Activated naive CD8-positive, alpha-beta T cell treated with anti-CD3 and anti-CD28 coated beads, Interleukin-2, amount 10 ng/mL, durations not matched to agents 7 days and 5 days (primary cell): Measurements from ENCODE around the gene GLB1L. TPM values are rescaled to one million over a fixed set of nuclear protein-coding genes. Genes with fewer than 3 reads are reported as not detected.
"Not testable (repeated sequence)": the region's sequence is repeated elsewhere in the genome, so short reads cannot be mapped to it uniquely, and the experiment has no call there.

Experiments
- ATAC-seq: fragments of 150-1000 bp; cut with Tn5 transposase; one replicate; pipeline ENCODE4 v1.10.0; 2021; ENCODE audit warnings: low read depth, moderate library complexity
- POLR2A ChIA-PET: fragments of 350-600 bp; sonication (Branson Sonifier 250); formaldehyde crosslinking; loops from one replicate; lab custom pipeline; 2021; ENCODE audit warnings: antibody characterized with exemption; lab: Charles Lee
- DNase-seq: peaks from one replicate; pipeline ENCODE4 v3.0.0; 2021
- H3K27ac Mint-ChIP-seq: one replicate; pipeline ENCODE4 v1.8.0; 2022; ENCODE audit warnings: mild to moderate bottlenecking, mixed read lengths
- H3K27me3 Mint-ChIP-seq: one replicate; pipeline ENCODE4 v1.8.0; 2022; ENCODE audit warnings: mild to moderate bottlenecking, moderate library complexity, mixed read lengths
- H3K36me3 Mint-ChIP-seq: one replicate; pipeline ENCODE4 v1.8.0; 2021; ENCODE audit warnings: mild to moderate bottlenecking, mixed read lengths
- H3K4me1 Mint-ChIP-seq: one replicate; pipeline ENCODE4 v1.8.0; 2021; ENCODE audit warnings: mixed read lengths
- H3K4me3 Mint-ChIP-seq: one replicate; pipeline ENCODE4 v1.8.0; 2022; ENCODE audit warnings: mild to moderate bottlenecking, moderate library complexity, mixed read lengths
- H3K9me3 Mint-ChIP-seq: one replicate; pipeline ENCODE4 v1.8.0; 2021; ENCODE audit warnings: mixed read lengths
- total RNA-seq, 2 experiments: library from RNA; stranded (reverse); gene quantifications; one replicate each; pipeline ENCODE4 v1.2.3, GENCODE V29; 2021

Gene GLB1L
- total RNA-seq, 2 experiments from 2014 or later = 3.3 to 4.1 TPM

DNA sequence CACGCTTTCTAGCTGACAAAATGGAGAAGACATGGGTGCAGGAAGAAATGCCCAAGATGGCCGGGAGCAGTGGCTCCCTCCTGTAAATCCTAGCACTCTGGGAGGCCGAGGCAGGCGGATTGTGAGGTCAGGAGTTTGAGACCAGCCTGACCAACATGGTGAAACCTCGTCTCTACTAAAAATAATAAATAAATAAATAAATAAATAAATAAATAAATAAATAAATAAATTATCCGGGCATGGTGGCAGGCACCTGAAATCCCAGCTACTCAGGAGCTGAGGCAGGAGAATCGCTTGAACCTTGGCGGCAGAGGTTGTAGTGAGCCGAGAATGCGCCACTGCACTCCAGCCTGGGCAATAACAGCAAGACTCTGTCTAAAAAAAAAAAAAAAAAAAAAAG, 13.7 kb upstream of the GLB1L start:
- POLR2A ChIA-PET = interaction anchor here (0.7 kb wide), 1 partner anchor 21 kb away, joined by 3 read pairs; no protein-coding TSS in a partner anchor
- not testable (repeated sequence) for ATAC-seq, H3K27ac Mint-ChIP-seq, H3K4me3 Mint-ChIP-seq, H3K9me3 Mint-ChIP-seq, DNase-seq, H3K36me3 Mint-ChIP-seq
- peaks cover 12% of the 10 kb centered on the region for H3K4me1 Mint-ChIP-seq
- peaks cover 11% of the 10 kb centered on the region for H3K27me3 Mint-ChIP-seq

- Mint-ChIP-seq H3K27me3 (peaks cover 2% of the 10 kb centered on the region), H3K4me3 (peak overlapping the region; percentile 99), H3K4me1 (peaks cover 34% of the 10 kb centered on the region), H3K36me3 (peaks cover 29% of the 10 kb centered on the region), H3K27ac (peak overlapping the region; percentile 90), H3K9me3 (no peaks in the 10 kb centered on the region)
- POLR2A ChIA-PET = interaction anchor here (0.9 to 8.4 kb wide), 15 partner anchors 9 to 79 kb away, joined by 3 to 83 read pairs (median 11); partner anchors contain the start of genes ABCB6, ANKZF1, ATG9A and CNPPD1
- ATAC-seq (peak; percentile 22), DNase-seq (peak; percentile 48)
Observed at GRCh38 chr2:219254590-219255201, 9.5 kb upstream of the GLB1L start.

- Mint-ChIP-seq H3K36me3 (peaks cover 36% of the 10 kb centered on the region), H3K4me3 (peak within 1 kb of the TSS; percentile 99), H3K27ac (peak within 1 kb of the TSS; percentile 90), H3K4me1 (peaks cover 40% of the 10 kb centered on the region), H3K9me3 (no peaks in the 10 kb centered on the region), H3K27me3 (no peaks in the 10 kb centered on the region)
- POLR2A ChIA-PET = interaction anchor here (0.6 to 8.4 kb wide), 19 partner anchors 8 to 94 kb away, joined by 3 to 83 read pairs (median 8); partner anchors contain the start of genes ABCB6, ANKZF1, ATG9A and CNPPD1
- peak; percentile 94 for DNase-seq
- ATAC-seq = peak; percentile 69
Observed at GRCh38 chr2:219253753-219254589, 8.7 kb upstream of the GLB1L start, which contains the start of gene TUBA4A. TSS of gene TUBA4A (minus strand) at chr2:219253918. CDS start at chr2:219253858, 60 bp downstream.

DNA sequence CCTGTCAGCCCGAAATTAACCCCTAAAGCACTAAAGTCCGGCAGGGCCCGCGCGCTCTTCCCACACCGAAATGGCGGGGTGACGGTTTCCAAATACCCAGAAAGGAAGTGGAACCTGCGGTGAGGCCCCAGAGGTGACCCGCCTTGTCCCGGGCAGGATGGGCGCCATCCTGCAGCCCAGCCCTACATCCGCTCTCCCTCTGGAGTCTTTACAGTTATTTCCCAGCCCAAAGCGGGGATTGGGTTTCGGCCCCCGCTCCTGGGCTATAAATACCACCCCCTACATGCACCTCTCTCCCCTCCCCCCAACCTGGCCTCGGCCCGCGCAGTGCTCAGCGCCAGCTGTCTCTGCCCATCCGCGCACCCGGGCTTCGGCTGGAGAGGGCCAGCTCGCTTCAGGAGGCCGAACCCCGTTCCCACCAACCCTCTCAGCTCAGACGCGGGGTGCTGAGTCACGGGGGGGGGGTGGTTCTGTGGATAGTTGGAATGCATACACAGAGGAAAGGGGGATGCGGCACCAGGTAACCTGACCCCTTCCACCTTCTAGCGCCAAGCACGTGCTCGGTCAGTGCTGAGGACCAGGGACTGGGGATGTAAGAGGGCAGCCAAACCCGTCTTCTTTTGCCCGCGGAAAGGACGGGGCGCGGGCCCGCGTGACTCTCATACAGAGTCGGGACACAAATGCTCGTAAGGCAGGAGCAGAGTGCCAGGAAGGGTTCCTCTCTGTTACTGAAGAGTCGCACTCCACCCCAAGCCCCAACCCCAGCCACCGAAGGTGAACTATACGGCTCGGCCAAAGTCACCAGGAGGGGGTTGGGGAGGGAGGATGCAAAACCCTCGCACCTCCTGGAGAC, 7.9 kb upstream of the GLB1L start, which contains the start of gene TUBA4B:
Gene TUBA4B (plus strand): TSS at position 344 of the 853 bp plus-strand sequence. CDS start 165 bp downstream, at position 509.
- POLR2A ChIA-PET = interaction anchor here (0.6 to 8.4 kb wide), 23 partner anchors 8 to 1027 kb away, joined by 3 to 83 read pairs (median 5); partner anchors contain the start of genes ABCB6, ANKZF1, ATG9A and CNPPD1
- ATAC-seq (peak; percentile 31), DNase-seq (peak; percentile 78)
- Mint-ChIP-seq H3K9me3 (no peaks in the 10 kb centered on the region), H3K4me1 (peaks cover 48% of the 10 kb centered on the region), H3K4me3 (peak within 1 kb of the TSS; percentile 99), H3K27me3 (no peaks in the 10 kb centered on the region), H3K36me3 (peaks cover 44% of the 10 kb centered on the region), H3K27ac (peak within 1 kb of the TSS; percentile 90)

GRCh38 chr2:219252570-219252899, 7.3 kb upstream of the GLB1L start:
- H3K36me3 Mint-ChIP-seq = peaks cover 47% of the 10 kb centered on the region
- H3K27ac Mint-ChIP-seq = peak overlapping the region; percentile 90
- no peak for DNase-seq
- H3K4me1 Mint-ChIP-seq = peaks cover 54% of the 10 kb centered on the region
- peak; percentile 1 for ATAC-seq
- no peaks in the 10 kb centered on the region for H3K9me3 Mint-ChIP-seq
- POLR2A ChIA-PET = interaction anchor here (0.6 to 8.4 kb wide), 18 partner anchors 8 to 1026 kb away, joined by 3 to 83 read pairs (median 9); partner anchors contain the start of genes ABCB6, ANKZF1, ATG9A and CNPPD1
- no peaks in the 10 kb centered on the region for H3K27me3 Mint-ChIP-seq
- peak overlapping the region; percentile 99 for H3K4me3 Mint-ChIP-seq

GRCh38 chr2:219252084-219252483, 6.8 kb upstream of the GLB1L start:
- POLR2A ChIA-PET = interaction anchor here (0.6 to 8.4 kb wide), 13 partner anchors 10 to 1026 kb away, joined by 3 to 83 read pairs (median 11); partner anchors contain the start of genes ABCB6, ANKZF1, ATG9A and CNPPD1
- H3K9me3 Mint-ChIP-seq = no peaks in the 10 kb centered on the region
- no peaks in the 10 kb centered on the region for H3K27me3 Mint-ChIP-seq
- H3K4me1 Mint-ChIP-seq = peaks cover 58% of the 10 kb centered on the region
- DNase-seq = no peak
- ATAC-seq = no peak
- H3K4me3 Mint-ChIP-seq = peak overlapping the region; percentile 99
- peak overlapping the region; percentile 90 for H3K27ac Mint-ChIP-seq
- peaks cover 49% of the 10 kb centered on the region for H3K36me3 Mint-ChIP-seq

- ATAC-seq (no peak), DNase-seq (no peak)
- no peaks in the 10 kb centered on the region for H3K27me3 Mint-ChIP-seq
- peak overlapping the region; percentile 90 for H3K27ac Mint-ChIP-seq
- POLR2A ChIA-PET = interaction anchor here (0.6 to 8.4 kb wide), 8 partner anchors 10 to 76 kb away, joined by 3 to 83 read pairs (median 30); partner anchors contain the start of genes ANKZF1, ATG9A, CNPPD1 and DNAJB2
- peaks cover 62% of the 10 kb centered on the region for H3K4me1 Mint-ChIP-seq
- H3K4me3 Mint-ChIP-seq = peak overlapping the region; percentile 99
- H3K9me3 Mint-ChIP-seq = no peaks in the 10 kb centered on the region
- H3K36me3 Mint-ChIP-seq = peaks cover 49% of the 10 kb centered on the region
Observed at GRCh38 chr2:219251656-219252055, 6.4 kb upstream of the GLB1L start.

DNA sequence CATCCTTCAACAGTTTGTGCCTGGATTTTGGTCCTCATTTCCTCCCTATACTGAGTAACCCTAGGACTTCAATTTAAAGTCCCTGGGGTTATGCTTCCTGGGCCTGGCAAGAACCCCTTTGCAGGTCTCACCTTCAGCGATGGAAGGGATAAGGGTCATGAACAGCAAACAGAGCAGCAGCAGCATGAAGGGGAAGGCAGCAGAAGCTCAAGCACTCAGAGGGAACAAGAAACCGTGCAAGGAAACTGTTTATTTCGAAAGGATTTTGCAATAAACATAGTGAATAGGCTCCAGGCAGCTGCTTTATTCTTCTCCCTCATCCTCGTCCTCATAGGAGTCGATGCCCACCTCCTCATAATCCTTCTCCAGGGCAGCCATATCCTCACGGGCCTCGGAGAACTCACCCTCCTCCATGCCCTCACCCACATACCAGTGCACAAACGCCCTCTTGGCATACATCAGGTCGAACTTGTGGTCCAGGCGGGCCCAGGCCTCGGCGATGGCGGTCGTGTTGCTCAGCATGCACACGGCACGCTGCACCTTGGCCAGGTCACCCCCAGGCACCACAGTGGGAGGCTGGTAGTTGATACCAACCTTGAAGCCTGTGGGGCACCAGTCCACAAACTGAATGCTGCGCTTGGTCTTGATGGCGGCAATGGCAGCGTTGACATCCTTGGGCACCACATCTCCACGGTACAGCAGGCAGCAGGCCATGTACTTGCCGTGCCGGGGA, 5.0 kb upstream of the GLB1L start:
- H3K4me1 Mint-ChIP-seq = peaks cover 69% of the 10 kb centered on the region
- ATAC-seq (no peak), DNase-seq (no peak)

DNA sequence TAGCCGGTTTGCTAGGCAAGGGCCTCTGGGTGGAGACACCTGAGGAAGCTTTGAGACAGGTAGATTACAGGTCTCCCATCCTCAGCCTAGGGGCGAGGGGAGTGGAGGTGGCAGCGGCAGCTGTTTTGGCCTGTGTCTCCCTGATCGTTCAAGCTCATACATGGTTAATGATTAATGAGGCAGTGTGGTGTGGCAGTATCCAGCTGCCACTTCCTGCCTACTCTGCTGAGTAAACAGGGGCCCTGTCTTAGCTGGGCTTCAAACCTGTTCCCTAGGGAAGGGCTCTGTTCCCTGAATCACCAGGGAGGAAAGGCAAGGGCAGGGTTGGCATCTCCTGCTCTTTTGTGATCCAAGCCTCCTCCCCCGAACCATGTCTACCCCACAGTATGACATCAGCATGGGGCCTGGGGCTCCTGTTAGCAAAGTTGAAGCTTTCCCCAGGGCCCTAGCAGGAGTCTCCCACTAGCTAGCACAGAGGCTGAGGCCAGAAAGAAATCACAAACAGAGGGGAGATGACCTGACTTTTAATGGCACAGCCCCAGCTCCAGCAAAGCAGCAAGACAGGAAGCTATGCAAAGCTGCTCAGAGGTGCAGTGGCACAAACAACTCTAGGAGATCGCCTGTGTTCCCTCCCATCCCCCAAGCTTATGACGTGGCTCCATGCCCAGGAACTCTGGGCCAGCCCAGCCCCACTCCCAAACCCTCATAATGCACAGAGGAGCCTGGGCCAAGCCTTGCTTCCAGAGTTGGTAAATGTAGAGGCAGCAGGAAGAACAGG, 4.1 kb upstream of the GLB1L start:
- H3K27me3 Mint-ChIP-seq = no peaks in the 10 kb centered on the region
- ATAC-seq (no peak), DNase-seq (peak; percentile 53)
- peaks cover 53% of the 10 kb centered on the region for H3K36me3 Mint-ChIP-seq
- peak overlapping the region; percentile 99 for H3K4me3 Mint-ChIP-seq
- H3K9me3 Mint-ChIP-seq = no peaks in the 10 kb centered on the region
- POLR2A ChIA-PET = interaction anchor here (0.5 to 8.4 kb wide), 20 partner anchors 10 to 1019 kb away, joined by 3 to 56 read pairs (median 6); partner anchors contain the start of genes ABCB6, ANKZF1, ATG9A and CNPPD1
- peaks cover 70% of the 10 kb centered on the region for H3K4me1 Mint-ChIP-seq
- peak overlapping the region; percentile 90 for H3K27ac Mint-ChIP-seq

More for the DNA sequence above, 5.0 kb upstream of the GLB1L start:
- Mint-ChIP-seq H3K9me3 (no peaks in the 10 kb centered on the region), H3K36me3 (peaks cover 53% of the 10 kb centered on the region), H3K4me3 (peak overlapping the region; percentile 99), H3K27ac (peak overlapping the region; percentile 90), H3K27me3 (no peaks in the 10 kb centered on the region)
- POLR2A ChIA-PET = interaction anchor here (0.6 to 8.4 kb wide), 14 partner anchors 10 to 1020 kb away, joined by 3 to 56 read pairs (median 6); partner anchors contain the start of genes ABCB6, ANKZF1, ATG9A and CNPPD1

GRCh38 chr2:219248845-219249202, 3.6 kb upstream of the GLB1L start:
- Mint-ChIP-seq H3K9me3 (no peaks in the 10 kb centered on the region), H3K4me1 (peaks cover 74% of the 10 kb centered on the region), H3K4me3 (peak overlapping the region; percentile 99), H3K36me3 (peaks cover 53% of the 10 kb centered on the region), H3K27me3 (no peaks in the 10 kb centered on the region), H3K27ac (peak overlapping the region; percentile 90)
- POLR2A ChIA-PET = interaction anchor here (0.5 to 8.4 kb wide), 13 partner anchors 11 to 250 kb away, joined by 3 to 56 read pairs (median 6); partner anchors contain the start of genes ABCB6, ANKZF1, ATG9A and CNPPD1
- ATAC-seq (no peak), DNase-seq (no peak)
